Osteocyte (in vitro differentiated cells): ENCODE results near the gene USO1. TPM values are rescaled to one million over a fixed set of nuclear protein-coding genes. Genes with fewer than 3 reads are reported as not detected.

Experiments used
- DNase-seq: peaks from one replicate; pipeline ENCODE4 v3.0.0; 2021; ENCODE audit warnings: mixed read lengths; ENCODE audit not compliant: unreplicated experiment; ENCODE audit errors: extremely low spot score
- H3K27ac Mint-ChIP-seq: one replicate; pipeline ENCODE4 v1.8.0; 2021; ENCODE audit warnings: mild to moderate bottlenecking, mixed read lengths; ENCODE audit not compliant: unreplicated experiment
- H3K27me3 Mint-ChIP-seq: one replicate; pipeline ENCODE4 v1.8.0; 2021; ENCODE audit warnings: mixed read lengths; ENCODE audit not compliant: unreplicated experiment
- H3K36me3 Mint-ChIP-seq: one replicate; pipeline ENCODE4 v1.8.0; 2021; ENCODE audit warnings: mixed read lengths; ENCODE audit not compliant: unreplicated experiment
- H3K4me1 Mint-ChIP-seq: one replicate; pipeline ENCODE4 v1.8.0; 2021; ENCODE audit warnings: mixed read lengths; ENCODE audit not compliant: unreplicated experiment
- H3K4me3 Mint-ChIP-seq: one replicate; pipeline ENCODE4 v1.8.0; 2021; ENCODE audit warnings: mild to moderate bottlenecking, moderate library complexity, mixed read lengths; ENCODE audit not compliant: unreplicated experiment
- H3K9me3 Mint-ChIP-seq: one replicate; pipeline ENCODE4 v1.8.0; 2021; ENCODE audit warnings: mixed read lengths; ENCODE audit not compliant: unreplicated experiment
- CTCF ChIP-seq: fragments of 200-600 bp; sonication (generic); IDR thresholded peaks from 2 replicates; pipeline ENCODE4 v1.5.0; 2021; ENCODE audit warnings: antibody characterized with exemption, mild to moderate bottlenecking, moderate library complexity
- total RNA-seq: library from RNA; stranded (reverse); gene quantifications from 2 replicates; pipeline ENCODE4 v1.2.1, GENCODE V29; 2021

Gene USO1
- total RNA-seq, 1 donor from 2014 or later: 69.6 TPM

GRCh38 chr4:75737398-75737797 lies 13.0 kb downstream of the USO1 start:
- no peak overlapping the region for H3K4me3 Mint-ChIP-seq
- H3K36me3 Mint-ChIP-seq: peaks cover 21% of the 10 kb centered on the region
- H3K4me1 Mint-ChIP-seq: peaks cover 11% of the 10 kb centered on the region
- no peak overlapping the region for H3K27ac Mint-ChIP-seq
- H3K9me3 Mint-ChIP-seq: peaks cover 16% of the 10 kb centered on the region
- H3K27me3 Mint-ChIP-seq: no peaks in the 10 kb centered on the region
- no peak for TF ChIP-seq CTCF
- DNase-seq: no peak

- Mint-ChIP-seq H3K9me3 (no peaks in the 10 kb centered on the region), H3K27ac (no peak overlapping the region), H3K36me3 (peaks cover 7% of the 10 kb centered on the region), H3K4me3 (no peak overlapping the region), H3K4me1 (peaks cover 10% of the 10 kb centered on the region), H3K27me3 (no peaks in the 10 kb centered on the region)
- TF ChIP-seq CTCF: no peak
- no peak for DNase-seq
These were observed 16.6 kb downstream of the USO1 start for GRCh38 chr4:75741027-75741426.

GRCh38 chr4:75742451-75742850 lies 18.1 kb downstream of the USO1 start:
- Mint-ChIP-seq H3K36me3 (peaks cover 7% of the 10 kb centered on the region), H3K9me3 (no peaks in the 10 kb centered on the region), H3K4me1 (peaks cover 9% of the 10 kb centered on the region), H3K4me3 (no peak overlapping the region), H3K27me3 (no peaks in the 10 kb centered on the region), H3K27ac (no peak overlapping the region)
- no peak for DNase-seq
- TF ChIP-seq CTCF: no peak

GRCh38 chr4:75745161-75745560 lies 20.8 kb downstream of the USO1 start:
- TF ChIP-seq CTCF: no peak
- no peak for DNase-seq
- Mint-ChIP-seq H3K36me3 (peaks cover 7% of the 10 kb centered on the region), H3K27me3 (no peaks in the 10 kb centered on the region), H3K4me3 (no peak overlapping the region), H3K4me1 (peaks cover 11% of the 10 kb centered on the region), H3K27ac (no peak overlapping the region), H3K9me3 (no peaks in the 10 kb centered on the region)

GRCh38 chr4:75745721-75746199 lies 21.4 kb downstream of the USO1 start:
- Mint-ChIP-seq H3K9me3 (no peaks in the 10 kb centered on the region), H3K4me1 (peaks cover 11% of the 10 kb centered on the region), H3K27ac (no peak overlapping the region), H3K36me3 (peaks cover 7% of the 10 kb centered on the region), H3K4me3 (no peak overlapping the region), H3K27me3 (no peaks in the 10 kb centered on the region)
- no peak for TF ChIP-seq CTCF
- DNase-seq: no peak
